GM23248 (cell line): ENCODE results near the gene ZBTB2.

Experiments used
- EZH2 ChIP-seq: fragments of 200-600 bp; sonication (generic); IDR thresholded peaks from 2 replicates; pipeline ENCODE4 v1.6.1; 2018; ENCODE audit warnings: antibody characterized with exemption, mild to moderate bottlenecking; ENCODE audit not compliant: insufficient read depth, poor library complexity, severe bottlenecking
- EZH2phosphoT487 ChIP-seq: fragments of 200-600 bp; sonication (generic); IDR thresholded peaks from 2 replicates; pipeline ENCODE4 v1.6.1; 2018; ENCODE audit warnings: antibody characterized with exemption, moderate library complexity, mild to moderate bottlenecking, low read depth; ENCODE audit not compliant: insufficient read depth

DNA sequence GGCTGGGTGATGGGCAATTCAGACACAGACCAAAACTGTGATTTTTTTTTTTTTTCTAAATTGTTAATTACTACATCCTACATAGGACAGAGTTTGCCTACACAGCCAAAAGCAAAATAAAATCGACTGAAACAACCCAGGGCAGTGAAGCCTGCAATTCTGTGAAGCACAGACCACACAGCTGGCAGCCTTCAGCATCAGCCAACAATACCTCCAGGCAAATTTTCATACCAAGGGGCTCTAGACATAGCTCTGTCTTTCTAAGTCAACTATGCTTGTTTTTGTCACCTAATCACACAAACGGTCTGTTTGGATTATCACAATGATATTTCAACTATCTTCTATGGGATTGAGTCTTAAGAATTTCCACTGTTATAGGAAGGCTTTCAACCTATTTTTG lies 43.0 kb upstream of the ZBTB2 start:
- TF ChIP-seq EZH2phosphoT487 = no peak
- no peak for TF ChIP-seq EZH2
